GM21381 (cell line): ENCODE measurements around the gene IL11.

Experiments used
- ATAC-seq: cut with Tn5 transposase; IDR thresholded peaks from one replicate; pipeline ENCODE4 v1.9.1; 2021; ENCODE audit warnings: mild to moderate bottlenecking, moderate library complexity; ENCODE audit not compliant: unreplicated experiment

Gene IL11

GRCh38 chr19:55373993-55374757 lies 3.9 kb upstream of the IL11 start:
- no peak for ATAC-seq

DNA sequence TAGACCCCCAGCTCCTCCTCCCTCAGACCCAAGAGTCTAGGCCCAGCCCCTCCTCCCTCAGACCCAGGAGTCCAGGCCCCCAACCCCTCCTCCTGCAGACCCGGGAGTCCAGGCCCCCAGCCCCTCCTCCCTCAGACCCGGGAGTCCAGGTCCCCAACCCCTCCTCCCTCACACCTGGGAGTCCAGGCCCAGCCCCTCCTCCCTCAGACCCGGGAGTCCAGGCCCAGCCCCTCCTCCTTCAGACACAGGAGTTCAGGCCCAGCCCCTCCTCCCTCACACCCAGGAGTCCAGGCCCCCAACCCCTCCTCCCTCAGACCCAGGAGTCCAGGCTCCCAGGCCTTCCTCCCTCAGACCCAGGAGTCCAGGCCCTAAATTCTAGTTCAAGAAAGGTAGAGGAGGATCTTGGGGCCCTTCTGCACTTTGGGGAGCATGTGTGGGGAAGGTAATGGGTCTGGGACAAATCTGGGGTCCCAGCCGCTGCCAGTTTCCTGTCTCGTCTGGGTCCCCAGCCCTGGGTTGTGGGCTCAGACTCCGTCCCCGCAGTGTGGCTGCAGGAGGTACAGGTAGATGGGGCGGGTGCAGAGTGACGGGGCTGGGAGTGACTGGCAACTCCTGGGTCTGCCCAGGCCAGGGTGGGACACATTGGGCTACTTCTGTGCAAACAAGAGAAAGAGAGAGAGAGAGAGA lies 3.2 kb upstream of the IL11 start:
- no peak for ATAC-seq

GRCh38 chr19:55372316-55373081 lies 2.2 kb upstream of the IL11 start:
- no peak for ATAC-seq

DNA sequence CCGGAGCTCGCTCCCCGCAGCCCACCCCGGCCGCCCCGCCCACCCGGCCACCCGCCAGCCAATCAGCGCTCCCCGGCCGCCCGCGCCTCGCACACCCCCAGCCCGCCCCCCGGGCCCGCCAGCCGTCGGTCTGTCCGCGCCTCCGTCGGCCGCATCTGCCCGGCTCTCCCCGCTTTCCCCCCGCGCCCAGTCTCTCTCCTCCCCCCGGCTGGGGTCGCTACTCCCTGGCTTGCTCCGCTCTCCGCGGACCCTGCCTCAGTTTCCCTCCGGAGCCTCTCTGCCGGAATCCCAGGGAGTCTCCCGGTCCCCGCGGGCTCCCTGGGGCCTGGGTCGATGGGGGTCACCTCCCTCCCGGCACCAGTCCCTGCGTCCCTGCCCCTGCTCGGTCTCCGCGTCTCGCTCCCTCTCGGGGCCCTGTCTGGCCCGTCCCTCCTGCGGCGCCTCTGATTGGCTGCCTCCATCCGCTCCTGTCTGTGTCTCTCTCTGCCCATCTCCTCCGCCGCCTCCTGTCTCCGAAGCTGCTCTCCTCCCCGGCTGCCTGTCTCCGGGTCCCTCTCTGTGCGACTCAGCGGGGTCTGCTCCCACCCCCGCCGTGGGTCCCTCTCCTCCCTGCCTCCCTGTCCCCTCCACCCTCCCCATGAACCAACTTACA lies 484 bp downstream of the IL11 start:
- no peak for ATAC-seq

GRCh38 chr19:55368701-55369563 lies 1.3 kb downstream of the IL11 start:
- ATAC-seq, result no peak

- no peak for ATAC-seq
Observed at GRCh38 chr19:55368106-55368505, 2.2 kb downstream of the IL11 start.

GRCh38 chr19:55366790-55367189 lies 3.5 kb downstream of the IL11 start:
- ATAC-seq, result no peak

DNA sequence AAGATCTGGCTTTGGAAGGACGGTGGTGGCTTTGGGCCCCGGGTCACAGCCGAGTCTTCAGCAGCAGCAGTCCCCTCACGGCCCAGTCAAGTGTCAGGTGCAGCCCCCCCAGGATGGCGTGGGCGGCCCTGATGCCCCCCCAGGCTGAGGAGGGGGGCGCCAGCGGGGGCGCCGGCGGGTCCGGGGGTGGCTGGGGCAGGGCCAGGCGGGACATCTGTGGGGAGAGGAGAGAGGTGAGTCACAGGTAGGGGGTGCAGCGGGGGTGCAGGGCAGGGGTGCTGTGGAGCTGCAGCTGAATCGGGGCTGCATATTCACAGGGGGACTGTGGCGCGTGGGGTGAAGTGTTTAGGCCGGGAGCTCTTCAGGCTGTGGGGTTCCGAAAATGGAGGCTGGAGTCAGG lies 4.3 kb downstream of the IL11 start:
- ATAC-seq, result no peak

- ATAC-seq, result no peak
Observed at GRCh38 chr19:55365245-55365644, 5.0 kb downstream of the IL11 start.

DNA sequence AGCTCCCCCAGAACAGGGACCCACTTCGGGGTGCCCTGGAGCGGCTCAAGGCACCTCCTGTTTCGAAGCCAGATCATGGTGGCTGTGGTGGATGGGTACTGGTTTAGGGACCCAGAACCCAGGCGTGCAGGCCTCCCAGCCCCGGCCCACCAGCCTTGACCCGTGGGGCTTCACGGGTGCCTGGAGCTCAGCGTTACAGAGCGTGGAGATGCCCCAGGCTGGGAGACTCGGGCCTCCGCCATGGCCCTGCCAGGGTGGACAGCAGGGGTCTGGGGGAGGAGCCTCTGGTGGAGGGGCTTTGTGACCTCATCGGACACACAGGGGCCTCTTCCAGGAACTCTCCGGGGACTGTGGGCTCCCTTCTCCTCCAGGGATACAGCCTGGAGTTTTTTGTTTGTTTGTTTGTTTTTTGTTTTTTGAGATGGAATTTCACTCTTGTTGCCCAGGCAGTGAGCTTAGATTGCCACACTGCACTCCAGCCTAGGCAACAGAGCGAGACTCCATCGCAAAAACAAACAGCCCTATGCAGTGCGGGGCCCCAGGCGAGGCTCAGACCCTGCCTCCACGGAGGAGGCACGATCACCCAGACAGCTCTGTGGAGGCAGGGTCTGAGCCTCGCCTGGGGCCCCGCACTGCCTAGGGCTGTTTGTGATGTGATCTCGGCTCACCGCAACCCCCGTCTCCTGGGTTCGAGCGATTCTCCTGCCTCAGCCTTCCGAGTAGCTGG lies 7.1 kb downstream of the IL11 start, which contains the start of gene GARIN5B:
TSS of gene GARIN5B (minus strand) at position 271 of the 727 bp plus-strand sequence. CDS start at position 77, 194 bp downstream.
- no peak for ATAC-seq

DNA sequence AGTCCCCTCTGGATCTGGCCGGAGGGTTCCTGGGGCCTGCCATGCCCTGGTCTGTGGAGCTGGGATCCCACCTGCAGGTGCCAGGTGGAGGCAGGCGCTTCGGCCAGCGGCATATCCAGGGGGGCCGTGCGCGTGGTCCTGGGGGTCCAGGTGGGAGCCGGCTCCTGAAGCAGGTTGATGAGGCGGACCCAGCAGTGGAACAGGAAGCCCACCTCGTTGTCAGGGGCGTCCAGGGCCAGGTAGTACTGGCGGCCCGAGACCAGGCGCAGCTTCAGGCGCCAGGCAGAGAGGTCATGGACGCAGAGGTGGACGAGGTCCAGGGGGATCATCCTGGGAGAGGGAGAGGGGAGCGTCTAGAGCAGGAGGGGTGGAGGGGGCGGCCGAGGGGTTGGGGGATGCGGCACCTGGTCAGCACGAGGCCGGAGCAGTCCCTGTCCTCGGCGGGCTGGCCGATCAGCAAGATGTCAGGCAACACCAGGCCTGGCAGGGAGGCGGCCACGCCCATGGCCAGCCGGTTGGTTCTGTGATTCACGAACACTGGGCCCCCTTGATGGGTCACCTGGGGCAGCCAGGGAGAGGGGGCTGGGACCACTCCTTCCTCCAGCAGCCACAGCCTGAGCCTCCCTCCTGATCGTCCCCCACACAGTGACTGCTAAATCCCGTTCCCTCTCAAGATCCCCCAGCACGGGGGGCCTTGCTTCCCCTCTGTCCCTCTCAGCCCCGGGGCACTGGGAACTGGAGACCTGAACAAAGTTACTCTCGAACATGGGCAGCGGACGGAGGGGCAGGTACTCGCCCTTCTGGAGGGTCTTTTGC lies 7.9 kb downstream of the IL11 start:
- no peak for ATAC-seq

DNA sequence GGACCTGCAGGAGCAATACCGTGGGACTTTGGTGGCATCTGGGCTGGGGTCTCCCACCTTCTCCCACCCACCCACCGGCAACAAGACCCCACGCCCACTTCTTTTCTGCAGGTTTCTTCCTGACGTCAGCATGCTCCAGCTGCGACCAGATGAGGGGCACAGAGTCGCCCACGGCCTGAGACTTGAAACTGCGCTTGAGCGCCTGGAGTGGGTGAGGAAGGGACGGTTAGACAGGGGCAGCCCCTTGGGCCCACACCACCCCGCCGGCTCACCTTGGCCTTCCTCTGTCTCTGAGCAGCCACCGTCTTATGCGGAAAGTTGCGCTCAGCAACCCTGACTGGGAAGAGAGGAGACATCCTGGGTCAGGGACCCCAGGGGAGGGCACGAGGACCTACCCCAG lies 9.4 kb downstream of the IL11 start:
- no peak for ATAC-seq

GRCh38 chr19:55358943-55359908 lies 11.0 kb downstream of the IL11 start:
- no peak for ATAC-seq

- ATAC-seq, result no peak
Observed at GRCh38 chr19:55358493-55358892, 11.8 kb downstream of the IL11 start.

DNA sequence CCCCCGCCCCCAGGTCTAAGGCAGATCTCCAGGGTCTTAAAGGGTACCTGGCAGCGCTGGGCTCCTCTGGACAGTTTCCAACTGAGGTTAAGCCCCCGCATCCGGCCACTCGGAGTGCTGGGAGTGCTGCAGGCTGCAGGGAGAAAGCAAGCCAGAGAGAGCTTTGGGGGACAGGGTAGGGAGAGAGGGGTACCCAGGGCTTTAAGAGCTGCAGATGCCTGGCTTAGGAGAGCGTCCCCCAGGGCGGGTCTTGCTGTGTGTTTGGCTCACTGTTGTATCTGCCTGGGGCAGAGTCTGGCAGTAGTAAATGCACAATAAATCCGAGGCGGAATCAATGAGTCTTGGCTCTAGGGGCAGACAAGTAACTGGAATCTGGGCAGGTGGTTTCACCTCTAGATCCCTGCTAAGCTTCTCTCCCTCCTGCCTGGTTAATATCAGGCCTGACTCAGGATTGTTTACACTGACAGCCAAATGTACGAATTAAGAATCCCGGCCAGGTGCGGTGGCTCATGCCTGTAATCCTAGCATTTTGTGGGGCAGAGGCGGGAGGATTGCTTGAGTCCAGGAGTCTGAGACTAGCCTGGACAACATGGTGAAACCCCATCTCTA lies 14.9 kb downstream of the IL11 start:
- ATAC-seq, result no peak

DNA sequence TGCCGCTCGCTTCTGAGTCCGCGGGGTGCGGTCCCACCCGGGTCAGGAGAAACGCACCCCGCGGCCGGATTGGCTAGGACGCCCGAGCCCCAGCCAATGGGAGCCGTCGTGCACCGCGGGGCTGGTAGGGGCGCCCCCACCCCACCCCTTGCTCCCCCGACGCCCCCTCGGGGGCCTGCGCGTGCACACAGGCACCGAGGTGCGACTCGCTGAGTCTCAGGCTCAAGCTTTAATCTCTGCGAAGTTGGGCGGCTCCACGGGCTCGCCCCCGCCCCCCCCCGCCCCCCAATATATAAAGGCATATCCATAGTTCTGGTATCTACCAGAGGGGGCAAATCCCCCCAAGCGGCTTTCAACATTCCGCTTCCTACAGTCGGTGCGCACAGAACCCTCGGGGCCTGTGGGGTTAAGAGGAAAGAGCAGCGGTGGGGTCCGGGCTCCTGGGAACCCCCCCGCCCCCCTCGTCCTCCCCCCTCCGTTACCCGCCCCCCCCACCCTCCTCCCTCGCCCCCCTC lies 15.5 kb downstream of the IL11 start, which contains the start of gene COX6B2:
TSS of gene COX6B2 (minus strand) at position 22 of the 515 bp plus-strand sequence. CDS start 198 bp downstream, outside the sequence.
- ATAC-seq, result no peak
